Neural progenitor cell (in vitro differentiated cells): ENCODE results near the gene TRIM65. TPM values are rescaled to one million over a fixed set of nuclear protein-coding genes. Genes with fewer than 3 reads are reported as not detected.

ENCODE experiments used
- DNase-seq: peaks from one replicate; pipeline ENCODE4 v3.0.0-alpha.2; 2016; ENCODE audit warnings: low spot score
- H2AFZ ChIP-seq: fragments of 200-600 bp; sonication (generic); replicated peaks from 2 replicates; pipeline ENCODE4 v1.6.1; 2016; ENCODE audit warnings: antibody characterized with exemption
- H3F3A ChIP-seq: fragments of 200-600 bp; sonication (generic); 2 replicates; pipeline ENCODE4 v1.6.1; 2016; ENCODE audit warnings: antibody characterized with exemption, low read depth
- H3K27ac ChIP-seq: fragments of 200-600 bp; sonication (generic); 2 replicates; pipeline ENCODE4 v1.5.1; 2016; ENCODE audit warnings: mild to moderate bottlenecking
- H3K27me3 ChIP-seq: fragments of 200-600 bp; sonication (generic); 2 replicates; pipeline ENCODE4 v1.6.1; 2016; ENCODE audit warnings: mild to moderate bottlenecking, moderate library complexity
- H3K36me3 ChIP-seq: fragments of 200-600 bp; sonication (generic); 2 replicates; pipeline ENCODE4 v1.5.1; 2016
- H3K4me1 ChIP-seq: fragments of 200-600 bp; sonication (generic); 2 replicates; pipeline ENCODE4 v1.6.1; 2016; ENCODE audit warnings: mixed run types
- H3K4me2 ChIP-seq: fragments of 200-600 bp; sonication (generic); 2 replicates; pipeline ENCODE4 v1.6.1; 2016
- H3K4me3 ChIP-seq: fragments of 200-600 bp; sonication (generic); 2 replicates; pipeline ENCODE4 v1.5.1; 2016
- H3K79me2 ChIP-seq: fragments of 200-600 bp; sonication (generic); 2 replicates; pipeline ENCODE4 v1.6.1; 2016; ENCODE audit warnings: low read depth
- H3K9ac ChIP-seq: fragments of 200-600 bp; sonication (generic); 2 replicates; pipeline ENCODE4 v1.6.1; 2016
- H3K9me3 ChIP-seq: fragments of 200-600 bp; sonication (generic); 2 replicates; pipeline ENCODE4 v1.5.1; 2016; ENCODE audit warnings: low read depth
- H4K20me1 ChIP-seq: fragments of 200-600 bp; sonication (generic); 2 replicates; pipeline ENCODE4 v1.6.1; 2016; ENCODE audit warnings: low read depth
- H3K27ac Mint-ChIP-seq: 3 replicates; pipeline ENCODE4 v1.8.0; 2021; ENCODE audit warnings: mixed read lengths
- H3K27me3 Mint-ChIP-seq: 2 replicates; pipeline ENCODE4 v1.8.0; 2022; ENCODE audit warnings: low read depth, mild to moderate bottlenecking, inconsistent platforms, moderate library complexity, mixed read lengths; ENCODE audit not compliant: insufficient read depth
- H3K36me3 Mint-ChIP-seq: 3 replicates; pipeline ENCODE4 v1.8.0; 2021; ENCODE audit warnings: mixed read lengths
- H3K4me1 Mint-ChIP-seq: 3 replicates; pipeline ENCODE4 v1.8.0; 2021; ENCODE audit warnings: mixed read lengths
- H3K4me3 Mint-ChIP-seq: 3 replicates; pipeline ENCODE4 v1.8.0; 2021; ENCODE audit warnings: mild to moderate bottlenecking, moderate library complexity, mixed read lengths
- H3K9me3 Mint-ChIP-seq: 3 replicates; pipeline ENCODE4 v1.8.0; 2020; ENCODE audit warnings: mixed read lengths
- CTCF ChIP-seq: fragments of 200-600 bp; sonication (generic); IDR thresholded peaks from 2 replicates; pipeline ENCODE4 v1.5.1; 2017; ENCODE audit warnings: antibody characterized with exemption, mild to moderate bottlenecking
- EZH2 ChIP-seq: fragments of 200-600 bp; sonication (generic); IDR thresholded peaks from 2 replicates; pipeline ENCODE4 v1.6.1; 2017; ENCODE audit warnings: antibody characterized with exemption, mild to moderate bottlenecking, moderate library complexity
- EZH2phosphoT487 ChIP-seq: fragments of 200-600 bp; sonication (generic); IDR thresholded peaks from 2 replicates; pipeline ENCODE4 v1.6.1; 2017; ENCODE audit warnings: antibody characterized with exemption
- total RNA-seq: library from RNA; depleted of rRNA; stranded (reverse); fragments of >200 nt; gene quantifications from 2 replicates; pipeline ENCODE4 v1.2.3, GENCODE V29; 2015; ENCODE audit warnings: low replicate concordance

Gene TRIM65
- total RNA-seq, 1 donor from 2014 or later: 17.2 TPM

GRCh38 chr17:75901727-75902126 is 5.0 kb upstream of the TRIM65 start:
- Mint-ChIP-seq H3K4me1 (peaks cover 9% of the 10 kb centered on the region), H3K27me3 (peaks cover 6% of the 10 kb centered on the region), H3K4me3 (no peak overlapping the region), H3K9me3 (no peaks in the 10 kb centered on the region), H3K36me3 (peaks cover 2% of the 10 kb centered on the region), H3K27ac (no peak overlapping the region)
- Histone ChIP-seq H2AFZ (no peak overlapping the region), H3K27me3 (no peaks in the 10 kb centered on the region), H3F3A (peaks cover 37% of the 10 kb centered on the region), H3K4me3 (no peak overlapping the region), H4K20me1 (no peaks in the 10 kb centered on the region), H3K9me3 (no peaks in the 10 kb centered on the region), H3K4me2 (no peak overlapping the region), H3K79me2 (peaks cover 18% of the 10 kb centered on the region), H3K4me1 (peaks cover 13% of the 10 kb centered on the region), H3K36me3 (no peaks in the 10 kb centered on the region), H3K9ac (no peak overlapping the region), H3K27ac (no peak overlapping the region)
- TF ChIP-seq EZH2phosphoT487 (no peak), CTCF (no peak), EZH2 (no peak)
- DNase-seq: no peak

- no peaks in the 10 kb centered on the region for H3K27me3 ChIP-seq
- no peak overlapping the region for H3K27ac Mint-ChIP-seq
- no peaks in the 10 kb centered on the region for H3K9me3 ChIP-seq
- peaks cover 21% of the 10 kb centered on the region for H3K79me2 ChIP-seq
- peak; percentile 1 for DNase-seq
- no peaks in the 10 kb centered on the region for H3K9me3 Mint-ChIP-seq
- no peaks in the 10 kb centered on the region for H3K36me3 ChIP-seq
- H3K4me3 Mint-ChIP-seq: no peak overlapping the region
- H2AFZ ChIP-seq: no peak overlapping the region
- H3K27ac ChIP-seq: no peak overlapping the region
- H3K4me1 ChIP-seq: peaks cover 13% of the 10 kb centered on the region
- H3K36me3 Mint-ChIP-seq: peaks cover 2% of the 10 kb centered on the region
- H3K4me3 ChIP-seq: no peak overlapping the region
- no peaks in the 10 kb centered on the region for H4K20me1 ChIP-seq
- peaks cover 32% of the 10 kb centered on the region for H3F3A ChIP-seq
- H3K9ac ChIP-seq: no peak overlapping the region
- H3K4me2 ChIP-seq: no peak overlapping the region
- H3K27me3 Mint-ChIP-seq: peaks cover 3% of the 10 kb centered on the region
- TF ChIP-seq EZH2phosphoT487 (no peak), CTCF (no peak), EZH2 (no peak)
- H3K4me1 Mint-ChIP-seq: peaks cover 10% of the 10 kb centered on the region
Measured at GRCh38 chr17:75900691-75901533, 4.2 kb upstream of the TRIM65 start.

GRCh38 chr17:75899767-75900468 is 3.2 kb upstream of the TRIM65 start:
- Mint-ChIP-seq H3K36me3 (peaks cover 2% of the 10 kb centered on the region), H3K9me3 (no peaks in the 10 kb centered on the region), H3K4me3 (no peak overlapping the region), H3K4me1 (peaks cover 20% of the 10 kb centered on the region), H3K27ac (no peak overlapping the region), H3K27me3 (peaks cover 3% of the 10 kb centered on the region)
- peak; percentile 1 for DNase-seq
- no peaks in the 10 kb centered on the region for H3K9me3 ChIP-seq
- H3K4me1 ChIP-seq: peaks cover 20% of the 10 kb centered on the region
- H3K27me3 ChIP-seq: no peaks in the 10 kb centered on the region
- no peak overlapping the region for H3K9ac ChIP-seq
- H3F3A ChIP-seq: peaks cover 23% of the 10 kb centered on the region
- H2AFZ ChIP-seq: no peak overlapping the region
- H3K4me2 ChIP-seq: no peak overlapping the region
- H3K27ac ChIP-seq: no peak overlapping the region
- peaks cover 31% of the 10 kb centered on the region for H3K79me2 ChIP-seq
- H3K4me3 ChIP-seq: no peak overlapping the region
- peaks cover under 1% of the 10 kb centered on the region for H4K20me1 ChIP-seq
- TF ChIP-seq EZH2 (no peak), CTCF (no peak), EZH2phosphoT487 (no peak)
- no peaks in the 10 kb centered on the region for H3K36me3 ChIP-seq
